Measurements from ENCODE around the gene FAM81A.

- TF ChIP-seq POLR2A (IDR thresholded peaks at IDR 0.05; ENCODE audit: low read length) (no peak), CTCF (IDR thresholded peaks at IDR 0.05) (peak; percentile 97), BCL3 (IDR thresholded peaks at IDR 0.05) (no peak), RCOR1 (IDR thresholded peaks at IDR 0.05; ENCODE audit: low read depth, low read length) (no peak), BHLHE40 (IDR thresholded peaks at IDR 0.05; ENCODE audit: low read depth, low read length) (no peak), REST (IDR thresholded peaks at IDR 0.05) (no peak), EP300 (IDR thresholded peaks at IDR 0.05) (no peak), USF2 (IDR thresholded peaks at IDR 0.05) (no peak), ESRRA (IDR thresholded peaks at IDR 0.05; ENCODE audit: borderline replicate concordance, low read length) (no peak), RAD21 (conservative IDR thresholded peaks at IDR 0.05 in 1 of 2, IDR thresholded peaks at IDR 0.05 in 1 of 2) (peak; percentile 99)
Observed at GRCh38 chr15:59528961-59529402, 91.0 kb downstream of the FAM81A start.
